Calu3 (cell line): ENCODE measurements around the gene NTM. TPM values are rescaled to one million over a fixed set of nuclear protein-coding genes. Genes with fewer than 3 reads are reported as not detected.

ENCODE experiments used
- BruUV-seq: library from RNA; stranded (reverse); fragments of 400-500 nt; replicated peaks from 2 replicates; lab custom pipeline; 2021; lab: Mats Ljungman, UMichigan
- CTCF ChIA-PET: fragments of 300-600 bp; sonication (Branson Sonifier 250); formaldehyde crosslinking; loops from one replicate; lab custom pipeline; 2022; ENCODE audit warnings: antibody characterized with exemption; lab: Charles Lee
- DNase-seq: peaks from one replicate; pipeline ENCODE4 v3.0.0; 2022
- H3K27ac Mint-ChIP-seq: one replicate; pipeline ENCODE4 v1.8.0; 2022; ENCODE audit warnings: mixed read lengths; ENCODE audit not compliant: unreplicated experiment
- H3K27me3 Mint-ChIP-seq: one replicate; pipeline ENCODE4 v1.8.0; 2022; ENCODE audit warnings: mixed read lengths; ENCODE audit not compliant: unreplicated experiment
- H3K36me3 Mint-ChIP-seq: one replicate; pipeline ENCODE4 v1.8.0; 2022; ENCODE audit warnings: mild to moderate bottlenecking, moderate library complexity, mixed read lengths; ENCODE audit not compliant: insufficient read depth, unreplicated experiment
- H3K4me1 Mint-ChIP-seq: one replicate; pipeline ENCODE4 v1.8.0; 2022; ENCODE audit warnings: mild to moderate bottlenecking, low read depth, mixed read lengths; ENCODE audit not compliant: unreplicated experiment
- H3K4me3 Mint-ChIP-seq: one replicate; pipeline ENCODE4 v1.8.0; 2022; ENCODE audit warnings: mild to moderate bottlenecking, low read depth, moderate library complexity, mixed read lengths; ENCODE audit not compliant: unreplicated experiment
- H3K9me3 Mint-ChIP-seq: one replicate; pipeline ENCODE4 v1.8.0; 2022; ENCODE audit warnings: low read depth, mixed read lengths; ENCODE audit not compliant: unreplicated experiment
- intact Hi-C: fragments of 100-400 bp; cut with micrococcal nuclease; formaldehyde crosslinking; loops from one replicate; pipeline ENCODE4 v1.10.0; 2022; ENCODE audit not compliant: unreplicated experiment
- total RNA-seq: library from RNA; stranded (reverse); gene quantifications from 2 replicates; pipeline ENCODE4 v1.2.3, GENCODE V29; 2022
- TF ChIP-seq, protein P1 (sequence below): fragments of 200-600 bp; IDR thresholded peaks from one replicate; pipeline ENCODE4 v1.8.0; 2022; ENCODE audit warnings: antibody characterized with exemption; ENCODE audit not compliant: unreplicated experiment

NTM gene
- total RNA-seq, 1 experiment from 2014 or later = not detected

DNA sequence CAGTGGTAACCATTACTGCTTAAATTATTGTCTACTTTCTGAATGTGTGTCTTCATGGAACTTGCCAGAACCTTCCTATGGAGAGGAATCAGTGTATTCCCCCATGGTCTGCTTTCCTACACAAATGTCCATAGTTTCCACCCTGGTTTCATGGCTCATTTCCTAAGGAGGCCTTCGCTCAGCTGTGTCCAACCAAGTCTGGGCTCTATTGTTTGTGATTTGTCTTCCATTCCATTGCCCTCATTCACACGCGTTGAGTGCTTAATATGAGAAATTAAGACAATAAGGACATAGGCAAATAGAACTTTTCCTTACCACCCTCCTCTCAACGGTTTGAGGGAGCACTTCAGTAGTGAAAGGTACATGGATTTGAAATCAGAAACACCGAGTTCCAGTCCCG, 510.6 kb downstream of the NTM start:
- no peaks in the 10 kb centered on the region for H3K27me3 Mint-ChIP-seq
- BruUV-seq = no TSS peak
- DNase-seq = no peak
- H3K9me3 Mint-ChIP-seq = peaks cover 3% of the 10 kb centered on the region
- no peak overlapping the region for H3K27ac Mint-ChIP-seq
- H3K4me3 Mint-ChIP-seq = no peak overlapping the region
- CTCF ChIA-PET = no interaction called here
- intact Hi-C loops = no loop called here
- H3K4me1 Mint-ChIP-seq = no peaks in the 10 kb centered on the region
- TF ChIP-seq, protein P1, sequence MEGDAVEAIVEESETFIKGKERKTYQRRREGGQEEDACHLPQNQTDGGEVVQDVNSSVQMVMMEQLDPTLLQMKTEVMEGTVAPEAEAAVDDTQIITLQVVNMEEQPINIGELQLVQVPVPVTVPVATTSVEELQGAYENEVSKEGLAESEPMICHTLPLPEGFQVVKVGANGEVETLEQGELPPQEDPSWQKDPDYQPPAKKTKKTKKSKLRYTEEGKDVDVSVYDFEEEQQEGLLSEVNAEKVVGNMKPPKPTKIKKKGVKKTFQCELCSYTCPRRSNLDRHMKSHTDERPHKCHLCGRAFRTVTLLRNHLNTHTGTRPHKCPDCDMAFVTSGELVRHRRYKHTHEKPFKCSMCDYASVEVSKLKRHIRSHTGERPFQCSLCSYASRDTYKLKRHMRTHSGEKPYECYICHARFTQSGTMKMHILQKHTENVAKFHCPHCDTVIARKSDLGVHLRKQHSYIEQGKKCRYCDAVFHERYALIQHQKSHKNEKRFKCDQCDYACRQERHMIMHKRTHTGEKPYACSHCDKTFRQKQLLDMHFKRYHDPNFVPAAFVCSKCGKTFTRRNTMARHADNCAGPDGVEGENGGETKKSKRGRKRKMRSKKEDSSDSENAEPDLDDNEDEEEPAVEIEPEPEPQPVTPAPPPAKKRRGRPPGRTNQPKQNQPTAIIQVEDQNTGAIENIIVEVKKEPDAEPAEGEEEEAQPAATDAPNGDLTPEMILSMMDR = no peak
- H3K36me3 Mint-ChIP-seq = no peaks in the 10 kb centered on the region

DNA sequence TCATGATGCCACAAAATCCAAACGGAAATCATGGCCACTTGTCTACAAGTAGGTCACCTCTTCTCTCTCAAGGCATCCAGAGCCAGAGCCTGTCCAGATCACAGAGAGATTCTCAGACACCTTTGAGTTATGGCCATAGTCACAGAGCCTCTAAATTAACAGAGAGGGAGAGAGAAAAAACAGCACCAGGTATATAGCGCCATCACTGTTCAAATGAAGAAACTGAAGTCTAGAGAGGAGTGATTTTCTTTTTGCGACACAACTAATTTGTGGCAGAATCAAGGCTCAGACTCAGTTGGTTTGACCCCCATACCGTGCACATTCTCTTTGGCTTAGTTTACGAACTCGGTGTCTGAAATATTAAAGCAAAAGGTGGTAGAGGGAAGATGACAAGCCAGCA, 512.9 kb downstream of the NTM start:
- H3K27me3 Mint-ChIP-seq = no peaks in the 10 kb centered on the region
- BruUV-seq = no TSS peak
- no peak for DNase-seq
- peaks cover 3% of the 10 kb centered on the region for H3K9me3 Mint-ChIP-seq
- no peak overlapping the region for H3K27ac Mint-ChIP-seq
- intact Hi-C loops = no loop called here
- H3K36me3 Mint-ChIP-seq = no peaks in the 10 kb centered on the region
- no peaks in the 10 kb centered on the region for H3K4me1 Mint-ChIP-seq
- CTCF ChIA-PET = no interaction called here
- H3K4me3 Mint-ChIP-seq = no peak overlapping the region
- TF ChIP-seq, protein P1 = no peak

DNA sequence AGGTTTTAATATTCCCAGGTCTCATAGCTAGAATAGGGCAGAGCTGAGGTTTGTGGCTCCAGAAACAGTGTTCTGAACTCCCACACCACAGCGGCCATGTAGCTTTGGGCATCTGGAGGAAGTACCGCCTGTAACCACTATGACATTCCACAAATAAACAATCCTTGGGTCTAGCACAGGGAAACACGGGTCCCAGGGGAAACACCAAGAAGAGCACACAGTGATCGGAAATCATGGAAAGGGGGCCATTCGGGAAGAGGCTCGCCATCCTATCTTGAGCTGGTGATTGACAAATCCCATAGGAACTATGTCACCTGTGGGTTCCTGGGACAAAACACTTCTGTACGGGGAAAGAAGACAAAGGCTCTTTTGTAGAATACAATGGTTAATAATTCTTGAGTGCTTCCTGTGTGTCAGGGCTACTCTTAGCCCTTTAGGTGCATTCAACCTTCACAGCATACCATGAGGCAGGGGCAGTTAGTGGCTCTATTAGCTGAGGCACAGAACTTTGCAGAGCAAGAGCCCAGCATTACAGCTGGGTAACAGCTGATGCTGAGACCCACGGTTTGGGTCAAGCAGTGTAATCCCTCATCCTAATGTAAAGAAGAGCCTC, 514.2 kb downstream of the NTM start:
- no TSS peak for BruUV-seq
- no peaks in the 10 kb centered on the region for H3K27me3 Mint-ChIP-seq
- CTCF ChIA-PET = no interaction called here
- H3K27ac Mint-ChIP-seq = no peak overlapping the region
- no peak for DNase-seq
- H3K4me3 Mint-ChIP-seq = no peak overlapping the region
- no peaks in the 10 kb centered on the region for H3K9me3 Mint-ChIP-seq
- TF ChIP-seq, protein P1 = no peak
- H3K4me1 Mint-ChIP-seq = no peaks in the 10 kb centered on the region
- intact Hi-C loops = no loop called here
- H3K36me3 Mint-ChIP-seq = no peaks in the 10 kb centered on the region

DNA sequence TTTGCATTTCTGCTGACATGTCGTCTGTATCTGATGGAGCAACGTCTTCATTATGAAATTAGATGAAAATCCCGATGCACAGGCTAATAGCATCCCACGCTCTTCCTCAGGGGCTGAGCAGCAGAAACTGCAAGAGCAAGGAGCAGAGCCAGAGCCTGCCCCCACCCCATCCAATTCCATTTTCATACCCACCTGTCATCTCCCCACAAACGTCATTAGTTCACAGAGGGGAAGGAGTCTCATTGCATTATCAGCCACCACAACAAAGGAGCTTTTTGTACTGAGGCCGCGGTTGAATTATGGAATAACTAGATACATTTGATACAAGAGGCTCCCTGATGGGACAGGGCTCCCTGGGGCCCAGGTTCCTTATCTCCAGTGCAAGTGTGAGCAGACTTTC, 515.0 kb downstream of the NTM start:
- no peak for DNase-seq
- TF ChIP-seq, protein P1 = no peak
- Mint-ChIP-seq H3K27ac (no peak overlapping the region), H3K4me3 (no peak overlapping the region), H3K4me1 (no peaks in the 10 kb centered on the region), H3K9me3 (no peaks in the 10 kb centered on the region), H3K27me3 (no peaks in the 10 kb centered on the region), H3K36me3 (no peaks in the 10 kb centered on the region)
- intact Hi-C loops = no loop called here
- BruUV-seq = no TSS peak
- CTCF ChIA-PET = no interaction called here
